Activated CD8-positive, alpha-beta memory T cell treated with anti-CD3 and anti-CD28 coated beads, Interleukin-2, amount 50 U/mL, for 1 hour (primary cell): ENCODE results near the gene PPT2.
"Not testable (repeated sequence)": the region's sequence is repeated elsewhere in the genome, so short reads cannot be mapped to it uniquely, and the experiment has no call there.

Experiments used
- DNase-seq: peaks from one replicate; pipeline ENCODE4 v3.0.0-alpha.2; 2020; ENCODE audit errors: extremely low read depth

PPT2 gene

DNA sequence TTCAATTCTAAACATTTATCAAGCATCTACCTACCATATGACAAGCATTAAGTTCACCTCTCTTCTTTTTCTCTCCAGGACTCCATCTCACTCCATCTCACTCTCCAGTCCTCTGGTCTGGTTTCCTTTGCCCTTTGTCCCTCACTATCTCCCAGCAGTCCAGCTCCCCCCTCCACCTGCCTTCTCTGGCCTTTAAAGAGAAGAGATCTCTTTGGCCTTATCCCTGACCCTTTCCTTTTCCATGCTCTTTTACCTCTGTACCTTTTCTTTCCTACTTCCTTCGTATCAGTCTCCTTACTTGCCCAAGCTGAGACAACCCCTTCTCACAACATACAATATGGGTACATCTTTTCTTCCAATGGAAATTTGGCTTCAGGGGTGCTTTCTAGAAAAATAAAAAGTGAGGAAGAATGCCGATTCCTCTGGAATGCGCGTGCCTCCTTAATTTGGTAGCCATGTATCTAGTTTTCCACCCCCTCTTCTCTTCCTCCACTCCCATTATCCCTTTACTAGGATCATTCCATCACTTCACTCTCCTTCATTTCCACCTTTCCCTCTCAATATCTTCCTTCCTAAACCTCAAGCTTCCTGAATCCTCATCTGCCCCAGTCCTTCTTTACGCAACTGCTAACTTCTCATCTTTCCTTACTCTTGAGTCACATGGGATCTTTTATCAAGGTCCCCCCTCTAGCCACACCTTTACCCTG is 22.7 kb downstream of the PPT2 start:
- no peak for DNase-seq

DNA sequence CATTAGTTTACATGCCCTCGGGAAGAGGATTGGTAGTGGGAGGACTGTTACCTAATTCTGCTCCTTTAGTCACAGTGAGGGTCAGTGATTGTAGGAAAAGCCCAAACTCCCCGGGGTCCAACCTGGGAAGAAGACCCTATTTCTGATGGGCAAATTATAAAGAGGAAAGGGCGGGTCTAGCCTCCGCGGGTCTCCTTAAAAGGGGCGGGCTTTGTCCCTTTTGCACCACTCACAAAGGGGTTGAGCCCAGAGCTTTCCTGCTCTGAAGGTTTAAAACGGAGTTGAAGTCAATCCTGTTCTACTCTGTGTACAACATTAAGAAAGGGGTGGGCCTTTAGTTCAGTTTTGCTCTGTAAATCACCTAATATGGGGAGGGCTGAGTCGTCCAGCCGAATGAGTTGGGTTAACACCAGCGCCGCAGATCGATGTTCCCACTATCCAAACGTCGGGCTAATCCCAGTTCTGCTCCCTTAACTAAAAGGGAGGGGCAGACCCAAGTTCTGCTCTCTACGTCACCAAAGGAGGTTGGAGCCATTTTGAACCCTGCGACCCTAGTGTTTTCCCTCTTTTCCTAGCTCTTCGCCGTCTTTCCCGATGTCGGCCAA is 23.3 kb downstream of the PPT2 start:
- no peak for DNase-seq

DNA sequence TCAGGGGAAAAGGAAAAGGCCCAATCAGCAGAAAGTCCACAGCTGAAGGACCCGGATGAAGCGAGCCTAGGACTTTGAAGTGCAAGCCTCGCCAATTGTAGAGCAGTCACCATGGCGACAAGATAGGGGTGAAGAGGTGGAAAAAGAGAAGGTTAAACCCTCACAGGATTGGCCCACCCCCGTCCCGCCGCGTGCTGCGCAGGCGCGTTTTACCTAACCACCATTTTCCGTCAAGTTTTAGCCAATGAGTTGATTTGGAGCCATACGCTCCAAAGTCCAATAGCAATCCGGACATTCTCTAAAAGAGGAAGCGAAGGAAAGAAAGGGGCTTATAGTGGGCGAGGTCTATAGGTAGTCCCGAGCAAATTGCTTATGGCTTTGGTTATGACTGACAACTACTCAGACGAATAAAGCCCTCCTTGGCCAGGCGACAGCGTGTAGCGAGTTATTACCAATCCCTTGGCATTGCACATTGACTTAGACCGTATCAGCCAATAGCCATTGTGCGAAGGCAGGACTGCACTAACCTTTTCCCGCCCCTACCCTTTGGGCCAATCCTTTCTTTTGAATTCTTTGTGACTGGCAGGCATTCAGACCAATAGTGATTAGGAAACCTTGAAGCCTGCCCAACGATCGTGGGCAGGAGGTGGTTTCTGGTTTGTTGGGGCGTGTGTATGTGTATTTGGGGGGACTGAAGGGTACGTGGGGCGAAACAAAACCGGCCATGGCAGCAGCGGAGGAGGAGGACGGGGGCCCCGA is 24.0 kb downstream of the PPT2 start, which contains the start of gene RNF5:
TSS of gene RNF5 (plus strand) at position 618 of the 759 bp plus-strand sequence. CDS start at position 725, 107 bp downstream.
- DNase-seq, result peak; percentile 97

DNA sequence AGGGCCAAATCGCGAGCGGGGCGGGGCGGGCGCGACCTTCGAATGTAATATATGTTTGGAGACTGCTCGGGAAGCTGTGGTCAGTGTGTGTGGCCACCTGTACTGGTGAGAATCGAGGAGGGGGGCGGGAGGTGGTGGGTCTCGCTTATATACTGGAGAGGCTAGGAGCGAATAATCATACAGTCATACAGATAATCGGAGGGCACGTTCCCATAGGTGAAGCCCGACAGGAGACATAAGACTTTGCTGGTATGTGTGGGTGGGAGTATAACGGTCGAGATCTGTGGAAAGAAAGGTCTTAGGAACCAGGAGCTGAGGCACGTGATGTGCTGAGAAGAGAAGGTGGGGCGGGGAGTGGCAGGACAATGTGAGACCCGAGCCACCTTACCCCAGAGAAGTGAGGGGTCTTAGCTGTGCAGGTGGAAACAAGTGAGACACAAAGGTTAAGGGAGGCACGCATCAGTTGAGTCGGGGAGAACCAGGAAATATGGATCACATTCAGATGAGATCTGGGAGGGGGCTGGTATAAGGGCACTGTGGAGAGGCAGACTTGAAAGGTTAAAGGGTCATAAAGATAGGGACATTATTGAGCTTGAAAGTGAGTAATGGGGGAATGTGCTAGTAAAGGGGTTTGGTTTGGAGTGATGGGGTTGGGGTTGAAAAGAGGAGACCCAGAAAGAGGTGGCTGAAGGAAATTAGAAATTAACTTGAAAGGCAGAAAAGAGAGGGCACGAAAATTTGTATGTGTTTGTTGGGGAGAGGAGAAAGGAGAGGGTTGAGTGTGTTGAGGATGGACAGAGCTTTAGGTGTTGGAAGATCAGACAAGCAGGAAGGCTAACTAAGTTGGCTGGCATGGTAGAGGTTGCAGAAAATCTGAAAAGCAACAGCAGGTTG is 24.9 kb downstream of the PPT2 start:
- no peak for DNase-seq

DNA sequence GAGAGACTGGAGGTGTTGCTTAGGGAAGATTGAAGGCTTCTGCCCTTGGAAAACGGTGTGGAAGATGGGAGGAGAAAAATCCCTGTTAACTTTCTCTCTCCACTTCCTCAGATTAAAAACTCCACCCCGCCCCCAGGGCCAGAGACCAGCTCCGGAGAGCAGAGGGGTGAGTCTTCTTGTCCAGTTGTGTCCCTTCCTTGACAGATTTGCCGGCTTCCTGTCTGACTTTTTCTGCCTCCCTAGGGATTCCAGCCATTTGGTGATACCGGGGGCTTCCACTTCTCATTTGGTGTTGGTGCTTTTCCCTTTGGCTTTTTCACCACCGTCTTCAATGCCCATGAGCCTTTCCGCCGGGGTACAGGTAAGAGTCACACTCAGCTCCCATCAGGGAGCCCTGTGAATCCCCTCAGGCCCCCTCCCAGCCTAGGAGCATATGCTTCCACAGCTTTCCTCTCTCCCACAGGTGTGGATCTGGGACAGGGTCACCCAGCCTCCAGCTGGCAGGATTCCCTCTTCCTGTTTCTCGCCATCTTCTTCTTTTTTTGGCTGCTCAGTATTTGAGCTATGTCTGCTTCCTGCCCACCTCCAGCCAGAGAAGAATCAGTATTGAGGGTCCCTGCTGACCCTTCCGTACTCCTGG is 25.9 kb downstream of the PPT2 start:
- no peak for DNase-seq

DNA sequence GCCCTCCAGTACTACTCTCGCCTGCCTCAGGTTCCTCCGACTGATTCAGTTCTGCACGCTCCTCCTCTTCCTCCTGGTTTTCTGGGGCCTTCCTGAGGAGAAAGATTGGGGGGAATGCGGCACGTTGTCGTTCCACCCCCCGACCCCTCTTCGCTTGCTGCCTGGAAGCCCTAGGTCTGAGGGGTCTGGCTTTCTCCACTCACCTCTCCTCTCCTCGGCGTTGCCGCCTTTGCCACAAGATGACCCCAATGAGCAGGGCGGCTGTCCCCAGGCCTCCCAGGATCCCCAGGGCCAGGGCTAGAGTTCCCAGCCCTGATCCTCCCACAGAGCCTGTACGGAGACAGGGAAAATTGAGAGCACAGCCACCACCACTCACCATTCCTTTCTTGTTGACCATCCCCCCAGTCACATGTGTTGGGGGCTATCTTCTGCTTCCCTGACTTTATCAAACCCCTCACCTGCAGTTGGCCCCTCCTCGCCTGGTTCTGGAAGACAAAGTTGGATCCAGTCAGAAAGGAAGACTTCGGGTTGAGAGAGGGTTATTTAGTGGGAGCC is 27.3 kb downstream of the PPT2 start:
- DNase-seq, result no peak

DNA sequence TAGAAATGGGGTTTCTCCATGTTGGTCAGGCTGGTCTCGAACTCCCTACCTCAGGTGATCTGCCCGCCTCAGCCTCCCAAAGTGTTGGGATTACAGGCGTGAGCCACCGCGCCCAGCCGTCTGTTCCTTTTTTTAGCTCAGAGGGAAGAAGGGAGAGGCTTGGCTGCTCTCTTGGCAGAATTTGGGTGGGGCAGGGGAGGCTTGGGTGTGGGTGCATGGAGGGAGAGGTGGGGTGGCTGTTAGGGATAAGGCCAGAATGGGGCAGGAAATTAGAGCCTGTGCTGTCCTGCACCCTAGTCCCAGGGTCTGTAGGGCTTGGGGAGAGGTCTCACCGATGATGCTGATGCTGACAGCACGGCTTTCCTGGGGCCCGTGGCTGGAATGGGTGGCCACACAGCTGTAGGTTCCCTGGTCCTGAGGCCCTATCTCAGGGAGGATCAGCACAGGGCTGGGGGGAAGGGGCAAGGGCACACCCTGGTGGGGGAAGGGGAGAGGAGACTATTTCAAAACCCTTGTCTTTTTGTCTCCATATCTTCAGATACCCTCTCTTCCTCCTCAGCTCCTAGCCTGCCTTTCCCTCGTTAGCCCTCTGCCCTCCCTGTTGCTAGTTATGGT is 28.1 kb downstream of the PPT2 start:
- DNase-seq, result no peak

DNA sequence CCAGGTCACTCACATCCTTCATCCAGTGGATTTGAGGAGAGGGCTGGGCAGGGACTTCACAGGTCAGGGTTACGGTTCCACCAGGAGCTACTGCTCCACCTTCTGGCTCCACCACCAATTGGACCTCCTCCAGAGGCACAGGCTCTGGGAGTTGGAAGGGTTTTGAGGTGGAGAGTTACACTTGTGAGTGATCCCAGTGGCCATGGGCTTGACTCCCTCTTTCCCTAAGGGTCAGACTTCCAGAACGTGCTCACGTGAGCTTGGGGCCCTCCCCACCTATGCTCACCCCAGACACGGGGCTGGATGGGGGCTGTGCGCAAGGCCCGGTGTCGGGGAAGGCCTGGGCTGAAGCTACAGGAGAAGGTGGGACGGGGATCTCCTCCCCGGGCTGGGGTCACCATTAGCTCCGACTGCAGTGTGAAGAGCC is 28.6 kb downstream of the PPT2 start:
- DNase-seq, result no peak

DNA sequence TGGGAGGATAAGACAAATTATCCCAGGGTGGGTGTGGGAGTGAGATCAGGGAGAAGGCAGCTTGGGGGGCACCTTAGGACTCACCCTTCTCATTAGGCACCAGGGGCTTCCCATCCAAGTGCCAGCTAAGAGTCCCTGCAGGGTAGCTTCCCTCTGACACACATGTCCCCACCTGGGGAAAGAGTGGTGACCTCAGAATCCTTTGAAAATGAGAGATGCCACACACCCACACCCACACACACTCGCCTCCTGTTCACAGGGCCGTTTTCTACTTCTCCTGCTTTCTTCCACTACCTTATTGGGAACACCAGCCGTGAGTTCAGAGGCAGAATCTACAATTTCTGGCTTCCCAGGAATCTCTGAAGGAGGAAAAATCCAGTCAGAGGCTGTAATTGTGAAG is 29.1 kb downstream of the PPT2 start:
- DNase-seq, result no peak

DNA sequence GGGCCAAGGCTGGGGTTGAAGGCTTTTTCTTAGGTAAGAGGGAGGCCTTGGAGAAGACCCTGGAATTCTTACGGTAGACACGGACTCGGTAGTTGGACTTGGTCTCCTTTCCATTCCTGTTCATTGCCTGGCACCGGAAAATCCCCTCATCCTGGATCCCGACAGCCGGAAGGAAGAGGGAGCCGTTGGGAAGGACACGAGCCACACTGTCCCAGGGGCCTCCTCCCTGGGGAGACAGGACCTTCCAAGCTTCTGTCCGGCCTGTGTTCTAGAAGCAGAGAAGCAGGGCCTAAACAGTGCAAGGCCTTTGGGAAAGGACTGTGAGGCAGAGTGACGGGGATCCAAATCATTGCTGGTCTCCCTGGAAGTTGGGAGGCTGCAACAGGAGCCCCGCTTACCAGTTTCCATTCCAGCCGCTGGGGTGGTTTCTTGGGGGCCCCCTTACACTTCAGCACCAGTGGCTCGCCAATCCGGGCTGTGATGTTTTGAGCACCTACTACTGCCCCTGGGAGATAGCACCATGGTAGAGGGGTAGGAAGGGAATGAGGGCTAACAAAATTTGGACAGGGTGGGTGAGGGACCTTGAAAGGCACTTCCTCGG is 29.6 kb downstream of the PPT2 start:
- no peak for DNase-seq

DNA sequence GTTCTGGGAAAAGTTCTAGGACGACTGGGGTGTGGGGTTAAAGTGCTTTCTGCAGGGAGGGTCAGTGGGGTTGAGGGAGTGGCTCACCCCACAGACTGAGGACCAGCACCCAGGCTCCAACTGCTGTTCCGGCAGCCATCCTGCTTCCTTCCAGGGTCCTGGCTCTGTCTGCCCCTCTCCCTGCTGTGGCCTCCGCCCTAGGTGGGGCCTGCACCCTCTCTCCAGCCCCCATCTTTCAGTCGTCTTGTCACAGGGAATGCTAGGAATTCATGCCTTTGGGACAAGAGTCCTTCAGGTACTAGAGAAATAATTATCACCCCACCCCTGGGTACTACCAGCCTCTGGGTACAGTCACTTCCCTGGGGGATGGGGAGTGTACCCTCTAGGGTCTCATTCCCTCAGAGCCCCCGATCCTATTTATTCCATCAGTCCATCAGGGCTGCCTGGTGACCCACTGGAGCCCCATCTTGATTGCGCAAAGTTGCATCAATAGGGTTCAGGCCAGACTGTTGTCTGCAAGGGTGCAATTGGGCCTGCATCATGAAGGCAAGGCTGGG is 30.2 kb downstream of the PPT2 start, which contains the start of gene AGER:
TSS of gene AGER (minus strand) at position 170 of the 557 bp plus-strand sequence. CDS start at position 139, 31 bp downstream.
- DNase-seq, result no peak

DNA sequence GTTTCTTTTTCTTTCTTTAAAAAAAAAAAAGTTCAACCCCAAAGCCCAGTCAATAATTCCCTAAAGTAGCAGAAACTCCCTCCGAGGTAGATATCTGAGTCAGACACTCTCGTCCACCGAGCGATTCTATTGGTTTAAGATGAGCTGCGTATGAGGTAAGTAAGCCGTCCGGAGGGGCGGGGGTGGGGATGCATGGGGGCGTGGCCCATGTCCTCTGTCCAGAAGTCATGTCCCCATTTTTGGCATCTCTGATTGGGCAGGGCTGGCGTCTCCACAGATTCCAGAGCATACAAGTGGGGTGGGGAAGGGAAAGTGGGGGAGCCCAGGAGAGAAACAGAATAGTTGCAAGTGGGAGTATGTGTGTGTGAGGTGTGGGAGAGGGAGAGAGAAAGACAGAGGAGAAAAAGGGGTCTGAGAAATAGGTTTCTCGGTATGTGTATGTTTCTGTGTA is 31.8 kb downstream of the PPT2 start:
- not testable (repeated sequence) for DNase-seq

DNA sequence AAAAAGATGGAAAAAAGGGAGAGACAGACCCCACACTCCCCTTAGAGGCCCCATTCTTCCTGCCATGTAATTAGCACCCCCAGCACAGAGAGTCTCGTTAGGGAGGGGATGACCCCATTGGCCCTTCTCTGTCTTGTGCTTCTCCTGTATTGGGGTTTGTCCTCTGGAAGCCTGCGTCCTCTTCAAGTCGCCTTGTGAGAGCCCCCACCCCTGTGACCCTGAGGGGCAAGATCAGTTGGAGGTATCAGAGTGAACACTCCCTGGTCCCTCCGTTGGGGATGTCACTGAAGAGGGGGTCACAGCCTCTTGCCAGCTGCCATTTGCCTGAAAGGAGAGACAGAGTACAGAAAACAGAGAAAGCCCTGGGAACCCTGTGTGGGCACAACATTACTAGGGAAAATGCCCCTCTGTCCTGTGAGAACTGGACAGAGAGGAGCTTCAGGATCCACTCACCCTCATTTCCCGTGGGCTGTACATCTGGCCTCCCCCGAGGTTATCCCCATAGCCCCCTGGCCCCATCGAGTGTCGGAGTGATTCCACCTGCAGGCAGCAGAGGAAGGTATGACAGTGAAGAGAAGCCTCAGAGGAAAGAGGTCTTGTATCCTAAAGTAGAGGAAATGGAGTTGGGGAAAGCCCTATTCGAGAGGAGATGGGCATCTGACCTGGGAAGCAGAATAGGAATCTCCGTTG is 32.4 kb downstream of the PPT2 start:
- DNase-seq, result not testable (repeated sequence)

DNA sequence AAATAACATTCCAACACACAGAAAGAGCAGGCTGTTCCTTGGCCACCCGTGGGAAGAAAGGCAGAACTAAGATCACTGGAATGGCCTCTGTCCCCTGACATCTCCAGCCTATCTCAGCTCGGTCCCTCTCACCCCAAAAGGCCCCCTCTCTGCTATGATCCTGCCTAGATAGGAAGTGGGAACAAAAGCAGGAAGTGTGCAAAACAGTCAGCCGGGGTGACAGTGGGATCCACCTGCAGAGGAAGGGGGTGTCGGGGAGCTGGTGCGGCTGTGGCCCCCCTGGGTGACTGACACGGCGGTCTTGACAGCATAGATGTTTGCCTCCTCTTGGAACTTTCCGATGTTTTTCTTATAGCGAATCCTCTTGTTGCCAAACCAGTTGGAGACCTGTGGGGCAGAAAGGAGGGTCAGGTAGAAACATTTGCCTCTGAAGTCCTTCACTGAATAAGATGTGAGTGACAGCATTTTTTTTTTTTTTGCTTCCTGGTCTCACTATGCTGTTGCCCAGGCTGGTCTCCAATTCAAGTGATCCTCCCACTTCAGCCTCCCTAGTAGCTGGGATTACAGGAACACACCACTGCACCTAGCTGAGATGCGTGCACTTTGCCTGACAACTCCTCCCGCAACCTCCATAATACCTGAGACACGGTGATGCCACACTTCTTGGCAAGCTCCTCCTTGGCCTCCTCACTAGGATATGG is 33.2 kb downstream of the PPT2 start:
- DNase-seq, result no peak

DNA sequence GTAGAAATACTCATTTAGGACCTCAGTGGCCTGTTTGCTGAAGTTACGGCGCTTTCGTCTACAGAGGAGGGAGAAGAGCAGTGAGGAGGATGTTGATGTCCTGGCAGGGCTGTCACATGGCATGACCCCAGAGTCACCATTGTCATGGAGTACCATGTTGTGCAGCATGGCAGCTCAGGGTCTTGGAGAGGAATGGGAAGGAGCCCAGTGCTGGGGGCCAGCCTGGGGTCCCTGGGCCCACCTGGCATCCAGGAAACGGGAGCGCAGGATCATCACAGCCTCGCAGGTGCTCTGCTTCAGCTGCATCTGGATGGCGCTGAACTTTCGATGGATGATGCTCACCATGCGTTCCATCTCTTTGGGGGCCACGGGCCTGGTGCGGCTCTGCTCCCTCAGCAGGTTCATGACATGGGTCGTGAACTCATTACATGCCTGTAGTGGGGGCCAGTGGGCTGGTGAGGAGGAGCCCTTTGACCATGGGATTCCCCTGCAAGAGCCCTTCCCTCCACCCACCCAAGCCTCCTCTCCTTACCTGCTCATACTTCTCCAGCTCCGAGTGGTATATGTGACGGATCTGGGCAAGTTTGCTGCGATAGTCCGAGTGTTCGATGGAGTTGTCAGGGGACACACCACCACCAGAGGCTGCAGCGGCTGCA is 33.9 kb downstream of the PPT2 start:
- DNase-seq, result not testable (repeated sequence)

DNA sequence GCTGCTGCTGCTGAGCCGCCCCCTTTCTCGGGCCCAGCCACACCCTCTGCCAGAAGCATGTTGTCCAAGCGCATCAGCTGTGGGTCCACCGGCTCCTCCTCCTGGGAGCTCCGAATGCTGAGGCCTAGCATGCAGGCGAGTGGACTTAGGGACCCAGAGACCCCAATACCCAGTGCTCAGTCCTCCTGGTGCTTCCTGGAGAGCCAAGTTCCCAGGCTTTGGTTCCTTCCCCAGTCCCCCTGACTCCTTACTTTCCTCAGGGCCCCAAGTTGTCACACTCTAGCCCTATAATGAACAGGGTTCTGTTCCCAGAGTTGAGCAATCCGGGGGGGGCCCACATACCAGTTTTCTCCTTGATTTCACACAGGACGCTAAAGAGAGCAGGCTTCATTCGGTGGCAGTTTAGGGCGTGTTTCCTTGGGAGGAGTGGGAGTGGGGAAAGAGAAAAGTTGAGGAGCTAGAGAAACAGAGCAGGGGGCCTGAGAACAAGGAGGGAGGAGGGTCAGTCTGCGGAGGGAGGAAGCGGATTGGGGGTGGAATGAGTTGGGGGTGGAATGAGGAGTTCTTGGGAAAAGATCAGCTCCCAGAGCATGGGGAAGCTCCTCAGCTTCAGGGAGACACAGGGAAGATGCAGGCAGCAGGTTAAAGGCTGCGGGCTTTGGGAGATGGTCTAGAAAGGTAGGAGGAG is 34.6 kb downstream of the PPT2 start:
- no peak for DNase-seq

DNA sequence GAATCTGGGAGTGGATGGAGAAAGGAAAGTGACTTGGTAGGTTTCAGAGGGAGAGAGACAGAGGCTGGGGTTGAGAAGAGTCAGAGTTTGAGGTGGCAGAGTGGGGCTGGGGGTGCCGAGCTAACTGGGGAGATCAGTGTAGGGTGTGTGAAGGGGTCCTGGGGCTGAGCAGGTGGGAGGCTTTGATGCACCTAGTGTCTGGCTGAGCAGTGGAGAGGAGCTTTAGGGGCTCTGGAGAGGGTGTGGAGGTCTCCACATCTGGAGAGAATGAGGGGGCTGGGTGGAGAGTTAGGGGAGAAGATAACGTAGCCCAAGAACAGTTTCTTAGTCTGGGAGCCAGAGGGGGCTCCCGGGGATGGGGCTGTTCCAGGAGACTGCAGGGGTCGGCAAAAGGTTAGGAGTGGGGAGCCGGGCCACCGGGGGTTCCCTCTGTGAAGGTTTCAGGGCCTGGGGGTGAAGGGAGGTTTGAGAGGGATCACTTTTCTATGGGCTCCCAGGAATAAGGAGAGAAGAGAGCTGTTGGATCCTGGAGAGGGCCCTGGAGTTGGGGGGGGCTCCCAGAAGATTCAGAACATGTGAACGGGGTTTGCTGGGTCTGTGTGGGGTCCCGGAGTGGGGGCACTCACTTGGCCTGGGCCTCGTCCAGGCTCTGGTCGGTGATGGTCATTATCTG is 35.3 kb downstream of the PPT2 start:
- DNase-seq, result no peak
